Measurements from ENCODE around the gene CABYR.

CABYR gene

GRCh38 chr18:24196764-24197163, 57.9 kb downstream of the CABYR start:
- no peak for TF ChIP-seq CTCF (IDR thresholded peaks at IDR 0.05; ENCODE audit: low read depth, low read length)
- no peak for DNase-seq (ENCODE audit: low read depth in 2 of 2)
- no peak overlapping the region for H3K4me3 ChIP-seq (replicated peaks in 1 of 2; ENCODE audit: low read depth in 2 of 2, low read length in 2 of 2)

- no peak for TF ChIP-seq CTCF (IDR thresholded peaks at IDR 0.05; ENCODE audit: low read depth, low read length)
- no peak for DNase-seq (ENCODE audit: low read depth in 2 of 2)
Observed at GRCh38 chr18:24197412-24197811, 58.5 kb downstream of the CABYR start.

GRCh38 chr18:24198461-24198860, 59.6 kb downstream of the CABYR start:
- H3K4me3 ChIP-seq (replicated peaks in 1 of 2; ENCODE audit: low read depth in 2 of 2, low read length in 2 of 2): no peak overlapping the region
- no peak for TF ChIP-seq CTCF (IDR thresholded peaks at IDR 0.05; ENCODE audit: low read depth, low read length)
- DNase-seq (ENCODE audit: low read depth in 2 of 2): no peak

More at GRCh38 chr18:24197412-24197811, 58.5 kb downstream of the CABYR start:
- H3K4me3 ChIP-seq (replicated peaks in 1 of 2; ENCODE audit: low read depth in 2 of 2, low read length in 2 of 2): no peak overlapping the region

- no peak for DNase-seq (ENCODE audit: low read depth in 2 of 2)
- TF ChIP-seq CTCF (IDR thresholded peaks at IDR 0.05; ENCODE audit: low read depth, low read length): no peak
- no peak overlapping the region for H3K4me3 ChIP-seq (replicated peaks in 1 of 2; ENCODE audit: low read depth in 2 of 2, low read length in 2 of 2)
Observed at GRCh38 chr18:24199372-24199962, 60.6 kb downstream of the CABYR start.

GRCh38 chr18:24200494-24201290, 61.8 kb downstream of the CABYR start:
- no peak for DNase-seq (ENCODE audit: low read depth in 2 of 2)
- no peak overlapping the region for H3K4me3 ChIP-seq (replicated peaks in 1 of 2; ENCODE audit: low read depth in 2 of 2, low read length in 2 of 2)
- TF ChIP-seq CTCF (IDR thresholded peaks at IDR 0.05; ENCODE audit: low read depth, low read length): no peak

- DNase-seq (ENCODE audit: low read depth in 2 of 2): no peak
Observed at GRCh38 chr18:24201699-24202687, 63.1 kb downstream of the CABYR start.

More at GRCh38 chr18:24201699-24202687, 63.1 kb downstream of the CABYR start:
- no peak for TF ChIP-seq CTCF (IDR thresholded peaks at IDR 0.05; ENCODE audit: low read depth, low read length)
- no peak overlapping the region for H3K4me3 ChIP-seq (replicated peaks in 1 of 2; ENCODE audit: low read depth in 2 of 2, low read length in 2 of 2)
